HEK293 (cell line): ENCODE measurements around the gene ACTN4.
A peak's percentile ranks its signal among the peaks of the same experiment; 100 is the strongest.

Experiments
- BCL11A ChIP-seq: fragments of 450-650 bp; formaldehyde crosslinking; IDR thresholded peaks from 2 replicates; pipeline ENCODE4 v1.5.1; 2016; ENCODE audit warnings: low read depth, missing biosample characterization, missing genetic modification characterization
- BCL11B ChIP-seq: fragments of 450-650 bp; formaldehyde crosslinking; IDR thresholded peaks from 2 replicates; pipeline ENCODE4 v1.5.1; 2016; ENCODE audit warnings: low read depth, missing biosample characterization, missing genetic modification characterization
- GFI1B ChIP-seq: fragments of 450-650 bp; formaldehyde crosslinking; IDR thresholded peaks from 2 replicates; pipeline ENCODE4 v1.5.1; 2016; ENCODE audit warnings: missing biosample characterization, missing genetic modification characterization
- KLF1 ChIP-seq: fragments of 450-650 bp; formaldehyde crosslinking; IDR thresholded peaks from 2 replicates; pipeline ENCODE4 v1.5.1; 2016; ENCODE audit warnings: missing biosample characterization, missing genetic modification characterization
- KLF10 ChIP-seq: fragments of 450-650 bp; IDR thresholded peaks from 2 replicates; pipeline ENCODE4 v1.5.1; 2018; ENCODE audit warnings: missing biosample characterization, mild to moderate bottlenecking, missing genetic modification characterization
- KLF8 ChIP-seq: fragments of 450-650 bp; formaldehyde crosslinking; IDR thresholded peaks from 2 replicates; pipeline ENCODE4 v1.5.1; 2016; ENCODE audit warnings: missing biosample characterization, missing genetic modification characterization
- OSR2 ChIP-seq: fragments of 450-650 bp; formaldehyde crosslinking; IDR thresholded peaks from 2 replicates; pipeline ENCODE4 v1.5.1; 2016; ENCODE audit warnings: missing biosample characterization, missing genetic modification characterization
- PRDM1 ChIP-seq: fragments of 450-650 bp; formaldehyde crosslinking; IDR thresholded peaks from 2 replicates; pipeline ENCODE4; 2016; ENCODE audit warnings: missing biosample characterization, missing genetic modification characterization
- RBAK ChIP-seq: fragments of 450-650 bp; formaldehyde crosslinking; IDR thresholded peaks from 2 replicates; pipeline ENCODE4 v1.5.1; 2016; ENCODE audit warnings: missing biosample characterization, missing genetic modification characterization
- SP7 ChIP-seq: fragments of 450-650 bp; formaldehyde crosslinking; IDR thresholded peaks from 2 replicates; pipeline ENCODE4 v1.5.1; 2016; ENCODE audit warnings: missing biosample characterization, missing genetic modification characterization
- WT1 ChIP-seq: fragments of 450-650 bp; formaldehyde crosslinking; IDR thresholded peaks from 2 replicates; pipeline ENCODE4 v1.5.1; 2016; ENCODE audit warnings: missing biosample characterization, missing genetic modification characterization
- ZBTB21 ChIP-seq: fragments of 450-650 bp; formaldehyde crosslinking; IDR thresholded peaks from 2 replicates; pipeline ENCODE4 v1.5.1; 2017; ENCODE audit warnings: missing biosample characterization, missing genetic modification characterization
- ZBTB7A ChIP-seq: fragments of 450-650 bp; formaldehyde crosslinking; IDR thresholded peaks from 2 replicates; pipeline ENCODE4 v1.5.1; 2016; ENCODE audit warnings: low read depth, missing biosample characterization, missing genetic modification characterization
- ZFHX2 ChIP-seq: fragments of 450-650 bp; formaldehyde crosslinking; conservative IDR thresholded peaks from 2 replicates; pipeline ENCODE4 v1.5.1; 2016; ENCODE audit warnings: missing biosample characterization, missing genetic modification characterization
- ZNF10 ChIP-seq: fragments of 450-650 bp; formaldehyde crosslinking; IDR thresholded peaks from 2 replicates; pipeline ENCODE4 v1.5.1; 2017; ENCODE audit warnings: missing biosample characterization, missing genetic modification characterization
- ZNF133 ChIP-seq: fragments of 450-650 bp; formaldehyde crosslinking; IDR thresholded peaks from 2 replicates; pipeline ENCODE4 v1.5.1; 2016; ENCODE audit warnings: missing biosample characterization, missing genetic modification characterization
- ZNF221 ChIP-seq: fragments of 450-650 bp; formaldehyde crosslinking; IDR thresholded peaks from 2 replicates; pipeline ENCODE4 v1.5.1; 2017; ENCODE audit warnings: missing biosample characterization, missing genetic modification characterization, borderline replicate concordance
- ZNF23 ChIP-seq: fragments of 450-650 bp; formaldehyde crosslinking; IDR thresholded peaks from 2 replicates; pipeline ENCODE4 v1.5.1; 2016; ENCODE audit warnings: missing biosample characterization, missing genetic modification characterization, borderline replicate concordance
- ZNF24 ChIP-seq: fragments of 450-650 bp; formaldehyde crosslinking; IDR thresholded peaks from 2 replicates; pipeline ENCODE4 v1.5.1; 2016; ENCODE audit warnings: missing biosample characterization, missing genetic modification characterization
- ZNF433 ChIP-seq: fragments of 450-650 bp; formaldehyde crosslinking; IDR thresholded peaks from 2 replicates; pipeline ENCODE4 v1.5.1; 2016; ENCODE audit warnings: missing biosample characterization, missing genetic modification characterization, low read depth
- ZNF629 ChIP-seq: fragments of 450-650 bp; formaldehyde crosslinking; IDR thresholded peaks from 2 replicates; pipeline ENCODE4 v1.5.1; 2017; ENCODE audit warnings: missing biosample characterization, missing genetic modification characterization
- ZNF777 ChIP-seq: fragments of 450-650 bp; formaldehyde crosslinking; IDR thresholded peaks from 2 replicates; pipeline ENCODE4 v1.5.1; 2017; ENCODE audit warnings: missing biosample characterization, missing genetic modification characterization, borderline replicate concordance
- ZSCAN23 ChIP-seq: fragments of 450-650 bp; formaldehyde crosslinking; IDR thresholded peaks from 2 replicates; pipeline ENCODE4 v1.5.1; 2016; ENCODE audit warnings: missing biosample characterization, missing genetic modification characterization
- TF ChIP-seq, protein P1 (sequence below): fragments of 450-650 bp; formaldehyde crosslinking; IDR thresholded peaks from 2 replicates; pipeline ENCODE4 v1.5.1; 2016; ENCODE audit warnings: missing biosample characterization, missing genetic modification characterization
- TF ChIP-seq, protein P2 (sequence below): fragments of 450-650 bp; formaldehyde crosslinking; IDR thresholded peaks from 2 replicates; pipeline ENCODE4 v1.5.0; 2017; ENCODE audit warnings: missing biosample characterization, missing genetic modification characterization, borderline replicate concordance
- TF ChIP-seq, protein P3 (sequence below): fragments of 450-650 bp; formaldehyde crosslinking; IDR thresholded peaks from 2 replicates; pipeline ENCODE4 v1.5.1; 2016; ENCODE audit warnings: missing biosample characterization, missing genetic modification characterization, borderline replicate concordance
- TF ChIP-seq, protein P4 (sequence below): fragments of 450-650 bp; formaldehyde crosslinking; IDR thresholded peaks from 2 replicates; pipeline ENCODE4 v1.5.1; 2016; ENCODE audit warnings: missing biosample characterization, missing genetic modification characterization
- TF ChIP-seq, protein P5 (sequence below): fragments of 450-650 bp; formaldehyde crosslinking; IDR thresholded peaks from 2 replicates; pipeline ENCODE4 v1.5.1; 2016; ENCODE audit warnings: missing biosample characterization, missing genetic modification characterization

Gene ACTN4

DNA sequence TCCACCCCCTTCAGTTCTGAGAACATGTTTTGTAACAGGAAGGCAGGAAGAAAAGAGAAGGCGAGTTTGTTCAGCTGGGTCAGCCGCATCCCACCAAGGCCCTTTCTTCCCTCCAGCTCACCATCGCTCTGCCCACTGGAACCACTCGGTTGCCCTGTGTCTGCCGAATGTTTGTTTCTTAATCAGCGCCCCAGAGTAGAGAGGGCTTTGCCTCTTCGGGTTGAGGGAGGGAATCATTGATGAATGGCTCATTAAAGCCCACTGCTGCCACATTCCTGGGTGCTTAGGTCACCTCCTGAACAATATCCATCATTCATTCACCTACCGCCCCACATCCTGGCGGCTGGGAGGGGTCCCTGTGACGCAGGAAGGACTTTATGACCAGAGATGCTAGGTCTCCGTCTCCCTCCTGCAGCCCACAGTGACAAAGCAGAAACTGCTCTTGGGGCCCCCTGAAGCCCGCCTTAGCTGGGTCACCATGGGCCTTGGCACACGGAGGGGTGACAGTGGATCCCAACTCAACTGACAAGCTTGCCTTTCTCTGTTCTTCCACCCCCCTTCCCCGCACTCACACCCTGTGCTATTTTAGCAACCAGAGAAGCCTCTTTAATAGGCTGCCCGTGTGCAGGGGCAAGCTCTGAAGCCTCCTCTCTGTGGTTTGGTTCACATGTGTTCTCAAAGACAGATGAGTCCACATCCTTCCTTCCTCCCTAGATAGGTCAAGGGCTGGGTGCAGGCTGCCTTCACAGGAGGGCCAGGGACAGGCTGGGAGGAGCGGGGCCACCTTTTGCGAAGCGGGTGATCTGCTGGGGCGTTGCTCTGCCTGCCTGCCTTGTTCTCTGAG, 46.2 kb downstream of the ACTN4 start (continued):
- TF ChIP-seq, protein P1, sequence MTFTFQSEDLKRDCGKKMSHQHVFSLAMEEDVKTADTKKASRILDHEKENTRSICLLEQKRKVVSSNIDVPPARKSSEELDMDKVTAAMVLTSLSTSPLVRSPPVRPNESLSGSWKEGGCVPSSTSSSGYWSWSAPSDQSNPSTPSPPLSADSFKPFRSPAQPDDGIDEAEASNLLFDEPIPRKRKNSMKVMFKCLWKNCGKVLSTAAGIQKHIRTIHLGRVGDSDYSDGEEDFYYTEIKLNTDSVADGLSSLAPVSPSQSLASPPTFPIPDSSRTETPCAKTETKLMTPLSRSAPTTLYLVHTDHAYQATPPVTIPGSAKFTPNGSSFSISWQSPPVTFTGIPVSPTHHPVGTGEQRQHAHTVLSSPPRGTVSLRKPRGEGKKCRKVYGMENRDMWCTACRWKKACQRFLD: no peak
- 0 out of 2 replicates have a peak, but pooled peaks have one; percentile 21 for TF ChIP-seq KLF8 (tag by site-specific recombination)
- peak; percentile 47; the same call in 1 of the 2 replicates for TF ChIP-seq ZBTB21
- TF ChIP-seq RBAK: no peak
- TF ChIP-seq KLF1 (tag by site-specific recombination): no peak
- peak; percentile 74 for TF ChIP-seq ZFHX2
- no peak for TF ChIP-seq OSR2
- TF ChIP-seq, protein P2, sequence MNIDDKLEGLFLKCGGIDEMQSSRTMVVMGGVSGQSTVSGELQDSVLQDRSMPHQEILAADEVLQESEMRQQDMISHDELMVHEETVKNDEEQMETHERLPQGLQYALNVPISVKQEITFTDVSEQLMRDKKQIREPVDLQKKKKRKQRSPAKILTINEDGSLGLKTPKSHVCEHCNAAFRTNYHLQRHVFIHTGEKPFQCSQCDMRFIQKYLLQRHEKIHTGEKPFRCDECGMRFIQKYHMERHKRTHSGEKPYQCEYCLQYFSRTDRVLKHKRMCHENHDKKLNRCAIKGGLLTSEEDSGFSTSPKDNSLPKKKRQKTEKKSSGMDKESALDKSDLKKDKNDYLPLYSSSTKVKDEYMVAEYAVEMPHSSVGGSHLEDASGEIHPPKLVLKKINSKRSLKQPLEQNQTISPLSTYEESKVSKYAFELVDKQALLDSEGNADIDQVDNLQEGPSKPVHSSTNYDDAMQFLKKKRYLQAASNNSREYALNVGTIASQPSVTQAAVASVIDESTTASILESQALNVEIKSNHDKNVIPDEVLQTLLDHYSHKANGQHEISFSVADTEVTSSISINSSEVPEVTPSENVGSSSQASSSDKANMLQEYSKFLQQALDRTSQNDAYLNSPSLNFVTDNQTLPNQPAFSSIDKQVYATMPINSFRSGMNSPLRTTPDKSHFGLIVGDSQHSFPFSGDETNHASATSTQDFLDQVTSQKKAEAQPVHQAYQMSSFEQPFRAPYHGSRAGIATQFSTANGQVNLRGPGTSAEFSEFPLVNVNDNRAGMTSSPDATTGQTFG (tag by site-specific recombination): no peak
- TF ChIP-seq ZNF10 (tag by site-specific recombination): no peak
- TF ChIP-seq, protein P3, sequence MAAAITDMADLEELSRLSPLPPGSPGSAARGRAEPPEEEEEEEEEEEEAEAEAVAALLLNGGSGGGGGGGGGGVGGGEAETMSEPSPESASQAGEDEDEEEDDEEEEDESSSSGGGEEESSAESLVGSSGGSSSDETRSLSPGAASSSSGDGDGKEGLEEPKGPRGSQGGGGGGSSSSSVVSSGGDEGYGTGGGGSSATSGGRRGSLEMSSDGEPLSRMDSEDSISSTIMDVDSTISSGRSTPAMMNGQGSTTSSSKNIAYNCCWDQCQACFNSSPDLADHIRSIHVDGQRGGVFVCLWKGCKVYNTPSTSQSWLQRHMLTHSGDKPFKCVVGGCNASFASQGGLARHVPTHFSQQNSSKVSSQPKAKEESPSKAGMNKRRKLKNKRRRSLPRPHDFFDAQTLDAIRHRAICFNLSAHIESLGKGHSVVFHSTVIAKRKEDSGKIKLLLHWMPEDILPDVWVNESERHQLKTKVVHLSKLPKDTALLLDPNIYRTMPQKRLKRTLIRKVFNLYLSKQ (tag by site-specific recombination): no peak
- TF ChIP-seq ZNF221: no peak
- no peak for TF ChIP-seq GFI1B (tag by site-specific recombination)
- no peak for TF ChIP-seq PRDM1
- TF ChIP-seq BCL11B (tag by site-specific recombination): no peak
- TF ChIP-seq ZBTB7A (tag by site-specific recombination): no peak
- TF ChIP-seq ZNF24 (tag by site-specific recombination): peak; percentile 96
- TF ChIP-seq, protein P4, sequence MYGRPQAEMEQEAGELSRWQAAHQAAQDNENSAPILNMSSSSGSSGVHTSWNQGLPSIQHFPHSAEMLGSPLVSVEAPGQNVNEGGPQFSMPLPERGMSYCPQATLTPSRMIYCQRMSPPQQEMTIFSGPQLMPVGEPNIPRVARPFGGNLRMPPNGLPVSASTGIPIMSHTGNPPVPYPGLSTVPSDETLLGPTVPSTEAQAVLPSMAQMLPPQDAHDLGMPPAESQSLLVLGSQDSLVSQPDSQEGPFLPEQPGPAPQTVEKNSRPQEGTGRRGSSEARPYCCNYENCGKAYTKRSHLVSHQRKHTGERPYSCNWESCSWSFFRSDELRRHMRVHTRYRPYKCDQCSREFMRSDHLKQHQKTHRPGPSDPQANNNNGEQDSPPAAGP (tag by site-specific recombination): peak; percentile 93
- TF ChIP-seq KLF10 (tag by site-specific recombination): no peak
- TF ChIP-seq ZNF629 (tag by site-specific recombination): peak; percentile 65
- TF ChIP-seq SP7 (tag by site-specific recombination): peak; percentile 85
- no peak for TF ChIP-seq ZSCAN23 (tag by site-specific recombination)
- peak; percentile 56 for TF ChIP-seq WT1
- no peak for TF ChIP-seq BCL11A
- TF ChIP-seq, protein P5, sequence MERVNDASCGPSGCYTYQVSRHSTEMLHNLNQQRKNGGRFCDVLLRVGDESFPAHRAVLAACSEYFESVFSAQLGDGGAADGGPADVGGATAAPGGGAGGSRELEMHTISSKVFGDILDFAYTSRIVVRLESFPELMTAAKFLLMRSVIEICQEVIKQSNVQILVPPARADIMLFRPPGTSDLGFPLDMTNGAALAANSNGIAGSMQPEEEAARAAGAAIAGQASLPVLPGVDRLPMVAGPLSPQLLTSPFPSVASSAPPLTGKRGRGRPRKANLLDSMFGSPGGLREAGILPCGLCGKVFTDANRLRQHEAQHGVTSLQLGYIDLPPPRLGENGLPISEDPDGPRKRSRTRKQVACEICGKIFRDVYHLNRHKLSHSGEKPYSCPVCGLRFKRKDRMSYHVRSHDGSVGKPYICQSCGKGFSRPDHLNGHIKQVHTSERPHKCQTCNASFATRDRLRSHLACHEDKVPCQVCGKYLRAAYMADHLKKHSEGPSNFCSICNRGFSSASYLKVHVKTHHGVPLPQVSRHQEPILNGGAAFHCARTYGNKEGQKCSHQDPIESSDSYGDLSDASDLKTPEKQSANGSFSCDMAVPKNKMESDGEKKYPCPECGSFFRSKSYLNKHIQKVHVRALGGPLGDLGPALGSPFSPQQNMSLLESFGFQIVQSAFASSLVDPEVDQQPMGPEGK (tag by site-specific recombination): peak; percentile 34; the same call in 1 of the 2 replicates
- no peak for TF ChIP-seq ZNF23
- no peak for TF ChIP-seq ZNF777 (tag by site-specific recombination)
- no peak for TF ChIP-seq ZNF133 (tag by site-specific recombination)
- no peak for TF ChIP-seq ZNF433 (tag by site-specific recombination)
